GM19023 (cell line): ENCODE measurements around the gene CENPL.
A peak's percentile ranks its signal among the peaks of the same experiment; 100 is the strongest.
"Not testable (repeated sequence)": the region's sequence is repeated elsewhere in the genome, so short reads cannot be mapped to it uniquely, and the experiment has no call there.

Experiments used
- ATAC-seq: cut with Tn5 transposase; IDR thresholded peaks from one replicate; pipeline ENCODE4 v1.9.1; 2021; ENCODE audit warnings: mild to moderate bottlenecking, moderate library complexity; ENCODE audit not compliant: unreplicated experiment

Gene CENPL

GRCh38 chr1:173857363-173857917 is 32.8 kb upstream of the CENPL start:
- no peak for ATAC-seq

DNA sequence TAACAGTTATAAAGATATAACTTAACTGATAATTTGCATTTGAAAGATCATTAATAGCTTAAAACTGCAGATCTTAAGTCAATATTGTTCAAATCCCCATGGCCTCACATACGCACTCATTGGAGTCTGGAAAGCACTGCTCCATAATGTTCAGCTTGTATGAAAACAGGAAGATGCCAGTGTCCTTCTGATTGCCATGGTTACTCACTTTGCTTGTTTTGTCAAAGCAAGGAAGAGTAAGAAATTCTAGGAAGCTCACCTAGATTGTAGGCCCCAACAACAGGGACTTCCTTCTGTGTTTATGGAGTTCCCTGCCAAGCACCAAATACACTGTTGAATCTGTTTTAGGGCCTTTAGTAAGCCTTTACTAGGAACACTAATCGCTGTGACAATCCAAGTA is 32.2 kb upstream of the CENPL start:
- ATAC-seq = no peak

GRCh38 chr1:173856014-173856413 is 31.3 kb upstream of the CENPL start:
- ATAC-seq = no peak

GRCh38 chr1:173853074-173853473 is 28.4 kb upstream of the CENPL start:
- ATAC-seq = no peak

DNA sequence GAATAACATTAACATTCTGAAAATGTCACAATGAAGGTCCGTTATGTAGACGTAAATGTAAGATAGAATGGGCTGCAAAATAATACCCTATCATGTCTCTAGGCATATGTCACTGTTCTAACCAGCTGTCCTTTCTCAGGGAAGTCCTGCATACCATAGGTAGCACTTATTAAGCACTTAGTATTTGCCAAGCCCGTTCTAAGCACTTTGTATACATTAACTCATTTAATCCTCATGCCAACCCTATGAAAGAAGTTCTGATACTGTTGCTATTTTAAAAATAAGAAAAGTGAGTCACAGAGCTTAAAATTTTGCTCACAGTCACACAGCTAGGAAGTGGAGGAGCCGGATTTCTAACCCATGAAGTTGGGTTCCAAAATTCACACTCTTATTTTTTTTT is 27.4 kb upstream of the CENPL start:
- ATAC-seq = no peak

DNA sequence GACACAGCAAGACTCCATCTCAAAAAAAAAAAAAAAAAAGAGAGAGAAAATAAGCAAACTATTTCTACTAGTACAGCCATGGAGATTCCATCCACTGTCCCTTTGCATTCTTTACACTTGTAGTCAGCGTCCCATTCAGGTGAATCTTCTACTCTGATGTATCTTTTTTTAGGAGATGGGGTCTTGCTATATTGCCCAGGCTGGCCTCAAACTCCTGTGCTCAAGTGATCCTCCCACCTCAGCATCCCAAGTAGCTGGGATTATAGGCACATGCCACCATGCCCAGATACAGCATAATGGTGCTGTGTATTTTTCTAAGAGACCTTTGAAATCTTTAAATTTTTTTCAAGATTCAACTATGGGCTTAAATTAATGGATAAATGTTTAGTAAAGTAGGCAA is 8.1 kb upstream of the CENPL start:
- ATAC-seq = no peak

DNA sequence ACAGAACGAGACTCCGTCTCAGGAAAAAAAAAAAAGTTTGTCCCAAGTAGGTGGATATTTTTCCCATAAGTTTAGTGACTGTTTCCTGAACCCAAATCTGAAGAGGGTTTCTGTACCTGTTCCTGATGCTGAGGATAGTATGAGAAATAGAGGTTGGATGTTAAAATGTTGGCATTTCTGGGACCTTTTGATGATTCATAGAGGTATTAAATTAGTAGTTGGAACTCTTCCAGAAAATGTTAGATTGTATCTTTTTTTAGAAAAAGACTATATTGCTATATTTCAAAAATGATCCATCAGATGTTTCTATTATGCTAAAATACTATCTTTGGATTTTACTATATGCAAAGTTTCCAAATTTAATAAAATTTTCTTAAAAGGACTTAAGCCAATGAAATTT is 2.9 kb upstream of the CENPL start:
- no peak for ATAC-seq

GRCh38 chr1:173823781-173824314 is 835 bp downstream of the CENPL start:
- ATAC-seq = peak; percentile 43

DNA sequence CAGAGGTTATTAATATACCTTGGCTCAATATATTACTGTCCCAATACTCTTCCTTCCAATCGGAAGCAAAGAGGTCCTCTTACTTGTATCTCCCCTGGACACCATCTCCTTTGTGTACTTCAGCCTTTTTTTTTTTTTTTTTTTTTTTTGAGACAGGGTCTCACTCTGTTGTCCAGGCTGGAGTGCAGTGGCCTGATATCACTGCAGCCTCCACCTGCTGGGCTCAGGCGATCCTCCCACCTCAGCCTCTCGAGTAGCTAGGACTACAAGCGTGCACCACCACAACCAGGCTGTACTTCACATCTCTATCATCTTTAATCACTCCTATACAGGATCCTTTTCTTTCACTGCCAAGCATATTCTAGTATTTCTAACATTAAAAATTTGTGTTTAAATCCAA is 3.0 kb downstream of the CENPL start:
- ATAC-seq = no peak

- no peak for ATAC-seq
Measured at GRCh38 chr1:173818459-173818858, 6.2 kb downstream of the CENPL start.

- ATAC-seq = not testable (repeated sequence)
Measured at GRCh38 chr1:173813654-173814053, 11.0 kb downstream of the CENPL start.

- no peak for ATAC-seq
Measured at GRCh38 chr1:173802961-173803360, 21.7 kb downstream of the CENPL start.

DNA sequence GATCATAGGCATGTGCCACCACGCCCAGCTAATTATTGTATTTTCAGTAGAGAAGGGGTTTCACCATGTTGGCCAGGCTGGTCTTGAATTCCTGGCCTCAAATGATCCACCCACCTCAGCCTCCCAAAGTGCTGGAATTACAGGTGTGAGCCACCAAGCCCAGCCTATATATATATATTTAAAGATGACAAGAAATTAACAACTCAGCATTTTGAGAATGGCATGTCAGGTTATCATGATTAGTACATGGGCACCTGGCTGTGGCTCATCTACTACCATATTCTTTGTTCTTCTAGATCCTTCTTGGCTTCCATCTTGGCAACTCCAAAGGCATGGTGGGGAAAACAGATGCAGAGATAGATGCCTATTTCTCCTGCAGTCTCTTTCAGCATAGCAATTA is 24.7 kb downstream of the CENPL start:
- ATAC-seq = not testable (repeated sequence)

DNA sequence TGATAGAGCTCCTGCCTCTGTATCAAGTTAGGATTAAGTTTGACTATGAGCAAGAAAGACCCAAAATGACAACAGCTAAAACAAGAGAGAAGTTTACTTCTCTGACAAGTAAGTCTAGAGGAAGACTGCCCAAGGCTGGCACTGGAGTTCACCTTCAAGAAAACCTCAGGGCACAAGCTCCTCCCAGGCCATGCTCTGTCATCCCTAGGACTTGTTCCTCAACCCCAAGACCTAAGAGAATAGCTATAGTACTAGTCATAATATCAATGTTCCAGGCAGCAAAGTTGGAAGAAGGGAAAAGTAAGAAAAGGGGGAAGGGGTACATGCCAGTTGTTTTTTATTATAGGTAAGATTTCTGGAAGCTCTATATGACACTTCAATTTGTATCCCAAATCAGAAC is 26.6 kb downstream of the CENPL start:
- ATAC-seq = no peak

GRCh38 chr1:173789841-173790240 is 34.8 kb downstream of the CENPL start:
- ATAC-seq = no peak

- no peak for ATAC-seq
Measured at GRCh38 chr1:173784997-173785396, 39.7 kb downstream of the CENPL start.

DNA sequence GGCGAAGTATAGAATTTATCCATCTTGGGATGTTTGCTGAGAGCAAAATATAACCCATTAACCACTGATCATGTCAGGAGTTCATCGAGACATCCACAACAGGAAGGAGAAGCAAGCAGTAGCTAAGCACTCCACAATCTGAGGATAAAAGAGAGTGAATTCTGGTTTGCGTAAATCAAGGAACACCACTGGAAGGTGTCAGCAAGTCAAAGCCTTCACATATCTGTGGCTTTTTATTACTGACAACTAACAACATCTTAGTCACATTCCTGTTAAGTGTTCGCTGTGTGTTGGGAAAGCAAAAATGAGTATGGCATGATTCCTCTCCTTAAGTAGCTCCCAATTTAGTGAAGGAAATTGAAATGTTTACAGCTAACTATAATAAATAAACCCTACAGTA is 44.7 kb downstream of the CENPL start:
- ATAC-seq = no peak

DNA sequence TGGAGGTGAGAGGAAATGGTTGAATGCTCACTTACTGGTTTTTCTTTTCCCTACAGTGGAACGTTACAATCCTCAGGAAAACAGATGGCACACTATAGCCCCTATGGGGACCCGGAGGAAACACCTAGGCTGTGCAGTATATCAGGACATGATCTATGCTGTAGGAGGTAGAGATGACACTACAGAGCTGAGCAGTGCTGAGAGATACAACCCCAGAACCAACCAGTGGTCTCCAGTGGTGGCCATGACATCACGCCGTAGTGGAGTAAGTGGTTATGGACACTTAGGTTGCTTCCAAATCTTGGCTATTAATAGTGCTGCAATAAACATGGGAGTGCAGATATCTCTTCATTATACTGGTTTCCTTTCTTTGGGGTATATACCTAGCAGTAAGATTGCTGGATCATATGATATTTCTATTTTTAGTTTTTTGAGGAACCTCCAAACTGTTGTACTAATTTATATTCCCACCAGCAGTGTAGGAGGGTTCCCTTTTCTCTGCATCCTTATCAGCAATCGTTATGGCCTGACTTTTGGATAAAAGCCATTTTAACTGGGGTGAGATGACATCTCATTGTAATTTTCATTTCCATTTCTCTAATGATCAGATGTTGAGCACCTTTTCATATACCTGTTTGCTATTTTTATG is 49.0 kb downstream of the CENPL start:
- ATAC-seq = no peak

GRCh38 chr1:173771560-173771959 is 53.1 kb downstream of the CENPL start:
- ATAC-seq = no peak

DNA sequence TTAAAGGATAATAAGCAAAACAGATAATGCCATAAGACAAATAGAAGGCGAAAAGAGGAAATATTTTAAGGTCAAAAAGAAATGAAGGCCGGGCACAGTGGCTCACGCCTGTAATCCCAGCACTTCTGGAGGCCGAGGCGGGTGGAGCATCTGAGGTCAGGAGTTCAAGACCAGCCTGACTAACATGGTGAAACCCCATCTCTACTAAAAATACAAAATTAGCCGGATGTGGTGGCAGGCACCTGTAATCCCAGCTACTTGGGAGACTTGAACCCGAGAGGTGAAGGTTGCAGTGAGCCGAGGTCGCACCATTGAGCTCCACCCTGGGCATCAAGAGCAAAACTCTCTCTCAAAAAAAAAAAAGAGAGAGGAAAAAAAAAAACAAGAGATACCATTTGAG is 54.4 kb downstream of the CENPL start:
- not testable (repeated sequence) for ATAC-seq

GRCh38 chr1:173768827-173769226 is 55.9 kb downstream of the CENPL start:
- ATAC-seq = no peak

GRCh38 chr1:173768206-173768605 is 56.5 kb downstream of the CENPL start:
- no peak for ATAC-seq

DNA sequence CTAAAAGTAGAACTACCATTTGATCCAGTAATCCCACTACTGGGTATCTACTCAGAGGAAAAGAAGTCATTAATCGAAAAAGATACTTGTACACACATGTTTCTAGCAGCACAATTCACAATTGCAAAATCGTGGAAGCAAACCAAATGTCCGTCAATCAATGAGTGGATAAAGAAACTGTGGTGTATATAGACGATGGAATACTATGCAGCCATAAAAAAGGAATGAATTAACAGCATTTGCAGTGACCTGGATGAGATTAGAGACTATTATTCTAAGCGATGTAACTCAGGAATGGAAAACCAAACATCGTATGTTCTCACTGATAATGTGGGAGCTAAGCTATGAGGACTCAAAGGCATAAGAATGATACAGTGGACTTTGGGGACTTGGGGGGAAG is 60.4 kb downstream of the CENPL start:
- ATAC-seq = not testable (repeated sequence)
